GM10847 (cell line): ENCODE measurements around the gene LRRC8D.

Experiments used
- POLR2A ChIP-seq: IDR thresholded peaks from 2 replicates; pipeline ENCODE4 v1.6.1; 2011; ENCODE audit not compliant: insufficient read length; ENCODE audit errors: extremely low read depth

LRRC8D gene

GRCh38 chr1:89905395-89906058 lies 84.7 kb downstream of the LRRC8D start:
- TF ChIP-seq POLR2A, result no peak

GRCh38 chr1:89906088-89906487 lies 85.3 kb downstream of the LRRC8D start:
- no peak for TF ChIP-seq POLR2A

- no peak for TF ChIP-seq POLR2A
Measured at GRCh38 chr1:89907727-89908212, 86.9 kb downstream of the LRRC8D start.

GRCh38 chr1:89908273-89908671 lies 87.4 kb downstream of the LRRC8D start:
- no peak for TF ChIP-seq POLR2A

GRCh38 chr1:89908672-89909436 lies 88.0 kb downstream of the LRRC8D start:
- TF ChIP-seq POLR2A, result no peak

GRCh38 chr1:89910268-89910667 lies 89.4 kb downstream of the LRRC8D start:
- TF ChIP-seq POLR2A, result no peak

GRCh38 chr1:89910780-89911179 lies 89.9 kb downstream of the LRRC8D start:
- TF ChIP-seq POLR2A, result no peak

- no peak for TF ChIP-seq POLR2A
Measured at GRCh38 chr1:89911191-89911991, 90.6 kb downstream of the LRRC8D start.

- no peak for TF ChIP-seq POLR2A
Measured at GRCh38 chr1:89912073-89912472, 91.2 kb downstream of the LRRC8D start.

GRCh38 chr1:89913353-89914095 lies 92.7 kb downstream of the LRRC8D start:
- TF ChIP-seq POLR2A, result no peak

- no peak for TF ChIP-seq POLR2A
Measured at GRCh38 chr1:89917353-89917752, 96.5 kb downstream of the LRRC8D start.

GRCh38 chr1:89918127-89918793 lies 97.4 kb downstream of the LRRC8D start:
- TF ChIP-seq POLR2A, result no peak

- TF ChIP-seq POLR2A, result no peak
Measured at GRCh38 chr1:89918794-89919155, 97.9 kb downstream of the LRRC8D start.

- no peak for TF ChIP-seq POLR2A
Measured at GRCh38 chr1:89919174-89919573, 98.3 kb downstream of the LRRC8D start.

- TF ChIP-seq POLR2A, result no peak
Measured at GRCh38 chr1:89922911-89923310, 102.1 kb downstream of the LRRC8D start.

- TF ChIP-seq POLR2A, result no peak
Measured at GRCh38 chr1:89923517-89923916, 102.7 kb downstream of the LRRC8D start.
